Endometrial microvascular endothelial cells (primary cell): ENCODE data around the gene CDC42SE2. TPM values are rescaled to one million over a fixed set of nuclear protein-coding genes. Genes with fewer than 3 reads are reported as not detected.
"Not testable (repeated sequence)": the region's sequence is repeated elsewhere in the genome, so short reads cannot be mapped to it uniquely, and the experiment has no call there.

ENCODE experiments used
- in situ Hi-C: cut with HindIII; loops from 2 replicates; pipeline ENCODE4 v1.10.0; 2017; ENCODE audit warnings: low sequenced_read_pairs, low pct_unique_long_range_greater_than_20kb; ENCODE audit errors: inconsistent ontology term
- total RNA-seq: library from RNA; depleted of rRNA; stranded (reverse); fragments of >200 nt; gene quantifications from one replicate; pipeline ENCODE4 v1.2.3, GENCODE V29; 2015; ENCODE audit errors: inconsistent ontology term

The CDC42SE2 gene
- total RNA-seq, 1 donor from 2014 or later, result 28.6 TPM

- in situ Hi-C loops, result loop anchor here (25.0 kb wide), 2 partner anchors 110 to 140 kb away; partner anchors contain the start of genes HINT1 and LYRM7
These were observed 8.5 kb downstream of the CDC42SE2 start for GRCh38 chr5:131272307-131272706.

GRCh38 chr5:131272724-131273123 lies 8.9 kb downstream of the CDC42SE2 start:
- in situ Hi-C loops, result loop anchor here (25.0 kb wide), 2 partner anchors 110 to 140 kb away; partner anchors contain the start of genes HINT1 and LYRM7

GRCh38 chr5:131274326-131275063 lies 10.6 kb downstream of the CDC42SE2 start:
- in situ Hi-C loops, result loop anchor here (25.0 kb wide), 2 partner anchors 112 to 138 kb away; partner anchors contain the start of genes HINT1 and LYRM7

- in situ Hi-C loops, result no loop called here
These were observed 12.2 kb downstream of the CDC42SE2 start for GRCh38 chr5:131276072-131276471.

- in situ Hi-C loops, result no loop called here
These were observed 13.6 kb downstream of the CDC42SE2 start for GRCh38 chr5:131277447-131277846.

GRCh38 chr5:131277875-131278740 lies 14.3 kb downstream of the CDC42SE2 start:
- in situ Hi-C loops, result no loop called here

GRCh38 chr5:131278741-131279124 lies 14.9 kb downstream of the CDC42SE2 start:
- in situ Hi-C loops, result not testable (repeated sequence)

- in situ Hi-C loops, result no loop called here
These were observed 15.4 kb downstream of the CDC42SE2 start for GRCh38 chr5:131279204-131279603.

- in situ Hi-C loops, result no loop called here
These were observed 16.6 kb downstream of the CDC42SE2 start for GRCh38 chr5:131280417-131280816.

GRCh38 chr5:131281133-131281867 lies 17.4 kb downstream of the CDC42SE2 start:
- in situ Hi-C loops, result no loop called here

GRCh38 chr5:131281868-131282234 lies 18.0 kb downstream of the CDC42SE2 start:
- in situ Hi-C loops, result no loop called here

- in situ Hi-C loops, result no loop called here
These were observed 18.4 kb downstream of the CDC42SE2 start for GRCh38 chr5:131282235-131282634.

GRCh38 chr5:131285703-131286399 lies 22.0 kb downstream of the CDC42SE2 start:
- in situ Hi-C loops, result no loop called here

- in situ Hi-C loops, result no loop called here
These were observed 22.5 kb downstream of the CDC42SE2 start for GRCh38 chr5:131286400-131286715.

- in situ Hi-C loops, result no loop called here
These were observed 24.5 kb downstream of the CDC42SE2 start for GRCh38 chr5:131288328-131288727.

- in situ Hi-C loops, result no loop called here
These were observed 25.9 kb downstream of the CDC42SE2 start for GRCh38 chr5:131289738-131290137.

GRCh38 chr5:131296213-131296672 lies 32.4 kb downstream of the CDC42SE2 start:
- in situ Hi-C loops, result no loop called here

- in situ Hi-C loops, result no loop called here
These were observed 34.0 kb downstream of the CDC42SE2 start for GRCh38 chr5:131297886-131298285.

GRCh38 chr5:131299465-131299864 lies 35.6 kb downstream of the CDC42SE2 start:
- in situ Hi-C loops, result no loop called here
